ENCODE data around the gene IL34.
"Not testable (repeated sequence)": the region's sequence is repeated elsewhere in the genome, so short reads cannot be mapped to it uniquely, and the experiment has no call there.

Gene IL34

DNA sequence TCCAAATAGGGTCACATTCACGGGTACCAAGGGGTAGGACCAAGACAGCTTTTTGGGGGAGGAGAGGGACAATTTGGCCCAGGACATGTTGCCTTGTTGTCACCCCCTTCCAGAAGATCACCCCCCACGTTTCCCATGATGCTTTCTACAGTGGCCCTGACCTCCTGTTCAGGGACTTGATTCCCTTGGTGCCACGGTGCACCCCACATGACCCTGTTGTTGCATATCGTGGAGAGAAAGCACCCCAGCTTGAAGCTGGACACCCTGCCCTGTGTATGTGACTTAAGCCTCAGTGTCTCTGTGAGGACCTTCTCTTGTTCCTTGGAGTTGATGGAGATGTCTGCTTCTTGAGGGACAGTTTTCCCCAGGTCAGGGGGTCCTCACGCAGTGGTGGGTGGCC, 12.6 kb downstream of the IL34 start:
- no peak for DNase-seq (ENCODE audit: low read depth)

DNA sequence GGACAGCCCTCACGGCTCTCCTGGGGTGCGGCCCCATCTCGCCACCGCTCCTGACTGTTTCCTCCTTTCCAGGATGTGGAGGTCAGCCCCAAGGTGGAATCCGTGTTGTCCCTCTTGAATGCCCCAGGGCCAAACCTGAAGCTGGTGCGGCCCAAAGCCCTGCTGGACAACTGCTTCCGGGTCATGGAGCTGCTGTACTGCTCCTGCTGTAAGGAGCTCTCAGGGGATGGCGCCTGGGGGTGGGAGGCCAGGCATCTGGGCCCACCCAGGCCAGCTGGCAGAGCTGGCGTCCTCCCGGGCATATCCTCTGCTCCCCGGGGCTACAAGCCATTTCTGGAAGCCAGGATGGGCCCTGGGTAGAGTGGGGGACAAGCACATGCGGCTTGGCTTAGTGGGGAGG, 13.2 kb downstream of the IL34 start:
- DNase-seq (ENCODE audit: low read depth): no peak

DNA sequence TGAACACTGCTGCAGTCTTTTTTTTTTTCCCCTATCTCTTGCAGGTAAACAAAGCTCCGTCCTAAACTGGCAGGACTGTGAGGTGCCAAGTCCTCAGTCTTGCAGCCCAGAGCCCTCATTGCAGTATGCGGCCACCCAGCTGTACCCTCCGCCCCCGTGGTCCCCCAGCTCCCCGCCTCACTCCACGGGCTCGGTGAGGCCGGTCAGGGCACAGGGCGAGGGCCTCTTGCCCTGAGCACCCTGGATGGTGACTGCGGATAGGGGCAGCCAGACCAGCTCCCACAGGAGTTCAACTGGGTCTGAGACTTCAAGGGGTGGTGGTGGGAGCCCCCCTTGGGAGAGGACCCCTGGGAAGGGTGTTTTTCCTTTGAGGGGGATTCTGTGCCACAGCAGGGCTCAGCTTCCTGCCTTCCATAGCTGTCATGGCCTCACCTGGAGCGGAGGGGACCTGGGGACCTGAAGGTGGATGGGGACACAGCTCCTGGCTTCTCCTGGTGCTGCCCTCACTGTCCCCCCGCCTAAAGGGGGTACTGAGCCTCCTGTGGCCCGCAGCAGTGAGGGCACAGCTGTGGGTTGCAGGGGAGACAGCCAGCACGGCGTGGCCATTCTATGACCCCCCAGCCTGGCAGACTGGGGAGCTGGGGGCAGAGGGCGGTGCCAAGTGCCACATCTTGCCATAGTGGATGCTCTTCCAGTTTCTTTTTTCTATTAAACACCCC, 13.8 kb downstream of the IL34 start:
- DNase-seq (ENCODE audit: low read depth): no peak

DNA sequence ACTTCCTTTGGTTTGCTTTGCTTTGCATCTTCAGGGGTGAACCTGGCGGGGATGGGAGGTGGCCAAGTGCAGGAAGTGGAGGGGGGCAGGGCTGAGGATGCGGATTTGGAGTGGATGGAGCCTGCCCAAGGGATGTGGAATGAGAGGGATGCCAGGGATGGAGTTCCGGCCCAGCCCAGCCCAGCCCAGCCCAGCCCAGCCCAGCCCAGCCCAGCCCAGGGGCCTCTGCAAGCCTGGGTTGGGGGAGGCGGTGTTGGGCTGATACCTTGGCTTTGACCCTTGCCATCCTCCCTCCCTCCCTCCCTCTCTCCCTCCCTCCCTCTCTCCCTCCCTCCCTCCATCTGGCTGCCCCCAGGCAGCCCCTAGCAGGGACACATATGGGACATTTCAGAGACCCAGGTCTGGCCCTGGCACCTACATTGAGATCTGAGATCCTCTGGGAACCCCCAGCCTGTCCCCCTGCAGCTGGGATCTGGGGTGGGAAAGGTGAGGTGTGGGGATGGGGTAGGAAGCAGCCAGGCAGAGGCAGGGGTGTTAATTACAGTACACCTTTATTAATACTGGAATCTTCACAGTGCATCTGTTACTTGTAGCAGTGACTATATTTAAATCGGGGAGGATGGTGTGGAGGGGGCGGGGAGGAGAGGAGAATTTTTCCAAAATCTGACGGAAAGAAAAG, 14.5 kb downstream of the IL34 start:
- DNase-seq (ENCODE audit: low read depth): no peak

DNA sequence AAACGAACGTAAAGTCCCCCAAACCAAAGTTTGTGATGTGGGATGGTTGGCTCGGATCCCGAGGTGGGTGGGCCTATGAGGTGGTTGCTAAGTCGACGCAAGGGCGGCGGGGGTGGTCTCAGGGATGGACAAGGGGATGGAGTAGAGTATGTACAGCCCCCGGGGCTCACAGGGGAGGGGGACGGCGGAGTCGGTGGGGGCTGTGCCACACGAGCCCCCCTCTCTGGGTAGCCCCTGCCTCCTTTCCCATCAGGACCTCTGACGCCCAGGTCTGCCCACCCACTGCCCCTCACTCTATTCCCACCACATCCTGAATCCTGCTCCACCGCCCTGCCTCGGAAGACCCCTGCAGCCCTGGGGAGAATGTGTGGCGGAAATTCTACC, 15.2 kb downstream of the IL34 start:
- DNase-seq (ENCODE audit: low read depth): no peak

DNA sequence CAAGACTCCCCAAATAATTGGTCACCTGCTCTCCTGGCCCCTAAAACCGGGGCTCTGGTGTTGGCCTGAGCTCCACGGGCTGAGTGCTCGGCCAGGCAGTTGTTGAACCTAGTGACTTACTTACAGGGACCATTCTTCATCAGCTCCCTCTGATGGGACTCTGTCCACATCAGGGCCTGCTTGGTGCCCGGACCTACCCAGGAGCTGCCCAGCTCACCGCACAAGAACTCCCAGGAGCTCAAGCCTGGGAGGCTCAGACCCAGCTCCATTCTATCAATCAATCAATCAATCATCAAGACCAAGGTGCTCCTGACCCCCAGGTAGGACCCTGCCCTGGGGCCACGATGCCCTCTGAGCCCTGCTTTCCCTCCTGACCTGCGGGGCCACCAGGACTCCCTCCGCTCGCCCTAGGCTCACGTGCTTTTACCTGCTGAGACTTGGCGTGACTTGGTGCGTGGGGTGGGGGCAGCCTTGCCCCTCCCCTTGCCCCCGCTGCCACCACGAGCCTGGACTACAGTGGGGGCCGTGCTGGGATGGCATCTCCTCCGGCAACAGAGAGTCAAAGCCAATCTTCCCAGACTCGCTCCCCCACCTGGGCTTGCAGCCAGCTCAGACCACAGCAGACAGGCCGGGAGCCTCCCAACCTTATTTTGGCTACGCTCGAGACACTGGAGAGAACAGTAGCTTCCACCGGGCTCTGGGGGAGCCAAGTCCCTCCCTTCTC, 15.7 kb downstream of the IL34 start:
- DNase-seq (ENCODE audit: low read depth): no peak

DNA sequence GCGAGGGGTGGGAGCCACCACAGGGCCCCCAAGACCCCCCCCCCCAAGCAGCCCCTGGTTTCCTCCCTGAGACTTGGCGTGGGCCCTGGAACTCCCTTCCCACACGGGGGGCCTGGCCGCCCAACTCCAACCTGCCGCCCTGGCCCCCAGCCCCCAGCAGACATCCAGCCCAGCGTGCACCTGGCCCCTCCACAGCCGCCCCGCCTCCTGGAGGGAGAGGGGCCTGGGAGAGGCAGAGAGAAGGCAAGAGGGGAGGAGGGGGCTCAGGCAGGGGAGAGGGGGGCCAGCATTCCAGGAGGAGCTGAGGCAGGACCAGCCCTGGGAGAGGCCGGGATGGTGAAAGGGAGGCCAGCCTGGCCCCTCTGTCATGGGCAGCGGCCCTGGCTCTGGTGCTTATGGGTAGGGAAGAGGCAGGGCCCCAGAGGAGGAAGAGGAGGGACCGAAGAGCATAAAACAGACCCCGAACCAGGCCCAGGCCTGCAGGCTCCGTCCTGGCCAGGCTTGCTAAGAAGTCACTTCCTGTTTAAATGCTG, 16.7 kb downstream of the IL34 start:
- DNase-seq (ENCODE audit: low read depth): no peak

DNA sequence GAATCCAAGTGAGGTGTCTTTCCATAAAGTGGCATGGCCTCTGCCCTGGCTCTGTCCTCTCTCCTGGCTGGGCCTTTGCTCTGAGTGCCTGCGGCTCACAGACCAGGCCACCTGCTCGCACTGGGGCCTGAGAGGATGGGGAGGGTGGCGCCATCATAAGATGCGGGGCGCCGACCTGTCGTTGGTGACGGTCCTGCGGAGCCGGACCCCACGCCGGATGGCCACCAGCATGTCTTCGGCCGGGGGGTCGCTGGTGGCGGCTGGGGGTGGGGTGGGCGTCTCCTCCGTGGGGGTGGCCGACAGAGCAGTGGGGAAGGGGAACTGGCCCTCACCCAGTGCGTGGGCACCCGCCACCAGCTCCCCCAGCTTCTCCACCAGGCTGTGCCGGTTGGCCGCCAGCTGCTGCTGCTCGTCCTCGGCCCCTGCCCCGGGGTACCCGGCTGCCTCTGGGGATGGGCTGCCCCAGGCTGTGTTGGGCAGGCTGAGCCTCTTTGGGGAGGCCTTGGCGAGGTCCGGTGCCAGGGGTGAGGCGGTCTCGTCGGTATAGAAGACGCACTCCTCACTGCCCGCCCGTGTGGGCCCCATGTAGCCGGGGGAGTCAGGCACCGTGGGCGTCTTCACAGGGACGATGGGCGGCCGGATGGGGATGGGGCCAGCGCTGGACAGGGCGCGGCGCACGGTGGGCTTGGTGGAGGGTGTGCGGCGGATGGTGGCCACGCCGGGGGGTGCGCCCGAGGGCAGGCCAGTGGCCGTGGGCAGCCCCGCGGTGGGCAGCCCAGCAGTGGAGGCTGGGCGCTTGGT, 17.4 kb downstream of the IL34 start:
- DNase-seq (ENCODE audit: low read depth): no peak

DNA sequence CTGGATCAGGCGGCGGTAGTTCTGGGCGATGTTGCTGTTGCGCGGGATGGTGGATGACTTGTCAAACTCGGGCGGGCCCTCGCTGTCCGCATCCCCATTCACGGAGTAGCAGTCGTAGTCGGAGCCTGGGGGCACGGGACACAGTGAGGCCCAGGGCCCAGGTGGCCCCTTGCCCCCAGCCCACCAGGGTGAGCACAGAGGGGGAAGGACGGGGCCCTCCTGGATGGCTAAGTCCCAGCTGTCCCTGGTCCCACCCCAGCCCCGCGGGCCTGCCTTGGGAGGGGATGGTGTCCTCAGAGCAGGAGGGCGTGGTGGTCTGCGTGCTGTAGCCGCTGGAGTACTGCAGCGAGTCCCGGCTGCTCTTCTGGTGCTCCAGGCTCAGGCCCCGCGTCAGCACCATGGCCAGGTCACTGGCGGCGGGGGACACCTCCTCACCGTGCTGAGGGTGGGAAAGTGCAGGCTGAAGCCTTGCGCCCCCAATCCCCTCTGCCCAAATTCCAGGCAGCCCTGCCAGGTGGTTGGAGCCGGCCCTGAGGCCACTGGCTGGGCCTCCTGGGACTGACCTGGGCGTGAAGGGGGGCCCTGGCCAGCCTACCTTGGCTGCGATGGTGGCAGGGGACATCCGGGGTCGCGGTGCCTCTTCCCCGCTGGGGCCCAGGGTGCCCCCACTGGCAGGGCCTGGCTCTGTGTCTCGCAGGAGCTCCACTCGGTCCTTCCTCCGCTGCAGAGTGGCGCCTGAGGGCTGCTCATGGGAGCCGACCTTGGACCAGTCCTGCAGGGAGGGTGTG, 18.2 kb downstream of the IL34 start:
- no peak for DNase-seq (ENCODE audit: low read depth)

DNA sequence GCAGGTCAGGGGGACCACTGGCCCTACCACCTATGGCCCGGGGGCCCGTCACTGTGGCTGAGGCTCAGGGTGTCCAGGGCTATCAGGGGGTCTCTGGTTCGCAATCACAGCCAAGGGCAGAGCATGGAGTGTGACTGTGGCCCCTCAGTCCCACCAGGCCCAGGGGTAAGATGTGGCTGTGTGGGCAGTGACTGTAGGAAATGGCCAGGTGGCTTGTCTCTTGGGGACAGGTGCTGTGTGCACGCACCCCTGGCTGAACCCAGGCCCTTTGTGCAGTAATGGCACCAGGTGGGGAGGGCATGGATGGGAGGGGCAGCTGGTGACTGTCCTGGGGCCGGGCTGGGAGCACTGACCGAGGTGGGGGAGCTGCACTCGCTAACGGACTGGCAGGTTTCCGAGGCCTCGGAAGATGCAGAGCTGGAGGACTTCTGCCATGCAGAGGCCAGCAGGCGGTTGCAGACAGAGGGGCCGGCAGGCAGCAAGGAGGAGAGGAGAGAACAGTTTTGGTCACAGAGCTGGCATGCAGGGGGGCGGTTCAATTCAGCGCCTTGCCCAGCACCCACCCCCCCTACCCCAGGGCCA, 18.8 kb downstream of the IL34 start:
- no peak for DNase-seq (ENCODE audit: low read depth)

DNA sequence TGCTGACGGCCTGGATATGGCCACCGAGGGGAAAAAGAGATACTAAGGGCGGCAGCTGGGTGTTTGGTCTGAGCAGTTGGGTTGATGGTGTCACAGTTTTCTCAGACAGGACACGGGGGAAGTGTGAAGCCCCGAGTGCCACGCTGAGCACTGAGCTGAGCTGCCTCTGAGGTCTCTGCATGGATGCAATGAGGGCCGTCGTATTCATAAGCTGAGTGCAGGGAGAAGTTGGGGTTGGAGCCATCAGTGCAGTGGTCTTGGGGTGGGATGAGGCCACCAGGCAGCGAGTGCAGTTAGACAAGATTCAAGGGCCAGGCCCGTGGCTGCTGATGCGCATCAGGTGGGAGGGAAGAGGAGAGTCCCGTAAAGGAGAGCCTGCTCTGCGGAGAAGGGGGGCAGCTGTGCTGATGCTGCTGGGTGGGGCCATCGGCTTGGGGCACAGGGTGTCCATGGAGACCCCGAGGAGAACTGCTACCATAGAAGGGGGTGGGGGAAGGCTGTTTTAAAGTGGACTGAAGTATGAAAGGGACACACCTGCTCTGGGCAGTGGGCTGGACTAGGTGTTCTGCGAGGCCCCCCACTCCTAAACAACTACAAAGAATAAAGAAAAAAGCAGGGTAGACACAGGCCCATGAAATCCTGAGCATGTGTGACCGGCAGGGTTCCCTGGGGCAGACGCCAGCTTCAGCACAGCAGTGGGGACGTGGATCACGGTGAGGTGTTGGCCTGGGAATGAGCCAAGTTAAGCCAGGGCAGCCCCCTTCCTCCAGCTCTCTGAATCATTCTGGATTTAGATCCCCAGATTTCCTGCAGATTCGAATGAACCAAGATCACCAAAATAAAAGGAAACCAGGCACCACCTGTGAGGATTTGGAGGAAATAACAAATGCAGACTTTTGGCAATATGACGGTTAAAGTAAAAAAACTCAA, 19.7 kb downstream of the IL34 start:
- no peak for DNase-seq (ENCODE audit: low read depth)

DNA sequence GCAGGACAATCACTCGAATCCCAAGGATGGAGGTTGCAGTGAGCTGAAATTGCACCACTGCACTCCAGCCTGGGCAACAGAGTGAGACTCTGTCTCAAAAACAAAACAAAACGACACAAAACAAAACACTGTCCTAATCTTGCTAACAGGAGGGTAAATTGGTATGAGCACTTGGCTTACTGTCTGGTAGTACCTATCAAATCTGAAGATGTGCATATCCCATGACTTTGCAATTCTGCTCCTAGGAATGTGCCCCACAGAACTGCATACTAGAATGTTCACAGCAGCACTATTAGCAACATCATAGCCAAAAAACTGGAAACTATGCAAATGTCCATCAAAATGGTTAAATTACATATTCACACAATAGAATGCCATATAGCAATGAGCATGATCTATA, 23.8 kb downstream of the IL34 start:
- DNase-seq (ENCODE audit: low read depth): no peak

DNA sequence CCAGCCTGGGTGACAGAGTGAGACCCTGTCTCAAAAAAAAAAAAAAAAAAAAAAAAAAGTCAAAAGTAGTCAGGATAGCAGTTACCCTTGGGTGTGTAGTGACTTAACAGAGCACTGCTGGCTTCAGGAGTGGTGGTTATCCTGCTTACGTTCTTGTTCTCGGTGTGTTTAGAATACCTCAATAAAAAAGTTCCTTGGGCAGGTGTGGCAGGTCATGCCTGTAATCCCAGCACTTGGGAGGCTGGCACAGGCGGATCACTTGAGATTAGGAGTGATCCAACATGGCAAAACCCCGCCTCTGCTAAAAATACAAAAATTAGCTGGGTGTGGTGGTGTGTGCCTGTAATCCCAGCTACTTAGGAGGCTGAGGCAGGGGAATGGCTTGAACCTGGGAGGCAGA, 24.6 kb downstream of the IL34 start:
- DNase-seq (ENCODE audit: low read depth): not testable (repeated sequence)

DNA sequence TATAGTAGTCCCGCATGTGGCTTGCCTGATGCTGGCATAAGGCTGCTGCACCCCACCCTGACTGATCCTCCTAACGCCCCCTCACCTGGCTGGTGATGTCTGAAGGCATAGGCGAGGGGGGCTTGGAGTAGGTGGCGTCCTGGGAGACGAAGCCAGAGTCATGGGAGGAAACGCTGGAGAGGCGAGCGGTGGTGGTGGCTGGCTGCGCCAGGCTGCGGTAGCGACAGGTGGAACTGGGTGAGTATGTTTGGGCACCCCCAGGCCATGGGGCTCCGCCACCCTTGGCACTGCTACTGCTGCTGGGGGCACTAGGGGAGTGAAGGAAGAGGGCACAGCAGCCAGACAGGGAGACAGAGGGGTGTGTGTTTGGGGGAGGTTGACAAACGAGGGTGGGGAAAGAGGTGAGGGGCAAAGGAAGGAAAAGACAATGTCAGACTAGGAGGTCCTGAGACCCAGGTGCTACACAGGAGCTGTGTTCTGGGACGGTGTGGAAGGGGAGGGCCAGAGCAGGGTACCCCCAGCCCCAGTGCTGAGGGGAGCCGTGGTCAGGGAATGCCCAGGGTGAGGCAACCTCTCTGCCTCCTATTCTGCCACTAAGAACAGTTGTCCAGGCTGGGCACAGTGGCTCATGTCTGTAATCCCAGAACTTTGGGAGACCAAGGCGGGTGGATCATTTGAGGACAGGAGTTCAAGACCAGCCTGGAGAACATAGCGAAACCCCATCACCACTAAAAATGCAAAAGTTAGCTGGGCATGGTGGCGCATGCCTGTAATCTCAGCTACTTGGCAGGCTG, 28.1 kb downstream of the IL34 start:
- DNase-seq (ENCODE audit: low read depth): no peak

DNA sequence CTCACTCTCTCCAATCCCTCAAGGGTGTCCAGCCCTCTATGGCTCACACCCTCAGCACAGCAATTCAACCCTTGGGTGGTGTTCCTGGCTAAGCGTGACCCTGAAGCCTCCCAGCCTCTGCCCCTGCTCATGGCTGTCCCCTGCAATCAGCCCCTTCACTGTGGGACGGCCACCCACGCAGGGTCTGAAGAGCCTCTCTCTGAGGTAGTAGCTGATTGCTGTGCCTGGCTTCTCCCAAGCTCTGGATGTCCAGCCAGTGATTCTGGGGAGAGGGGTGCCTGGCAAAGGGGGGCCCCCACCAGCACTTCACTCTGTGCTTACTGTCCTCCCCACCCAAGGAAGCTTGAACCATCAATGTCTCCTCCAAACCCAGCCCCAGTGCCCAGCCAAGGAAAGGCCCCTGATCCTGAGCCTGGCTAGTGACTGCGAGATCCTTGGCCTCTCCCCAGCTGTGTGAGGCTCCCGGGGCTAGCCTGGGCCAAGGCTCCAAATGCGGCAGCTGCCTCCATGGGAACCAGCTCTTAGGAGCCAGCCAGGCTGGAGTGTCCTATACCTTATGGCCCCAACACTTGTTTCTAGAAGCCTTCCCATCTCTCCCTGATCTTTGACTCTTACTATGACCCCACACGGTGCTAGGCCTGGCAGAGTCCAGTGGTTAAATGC, 29.6 kb downstream of the IL34 start:
- DNase-seq (ENCODE audit: low read depth): no peak

DNA sequence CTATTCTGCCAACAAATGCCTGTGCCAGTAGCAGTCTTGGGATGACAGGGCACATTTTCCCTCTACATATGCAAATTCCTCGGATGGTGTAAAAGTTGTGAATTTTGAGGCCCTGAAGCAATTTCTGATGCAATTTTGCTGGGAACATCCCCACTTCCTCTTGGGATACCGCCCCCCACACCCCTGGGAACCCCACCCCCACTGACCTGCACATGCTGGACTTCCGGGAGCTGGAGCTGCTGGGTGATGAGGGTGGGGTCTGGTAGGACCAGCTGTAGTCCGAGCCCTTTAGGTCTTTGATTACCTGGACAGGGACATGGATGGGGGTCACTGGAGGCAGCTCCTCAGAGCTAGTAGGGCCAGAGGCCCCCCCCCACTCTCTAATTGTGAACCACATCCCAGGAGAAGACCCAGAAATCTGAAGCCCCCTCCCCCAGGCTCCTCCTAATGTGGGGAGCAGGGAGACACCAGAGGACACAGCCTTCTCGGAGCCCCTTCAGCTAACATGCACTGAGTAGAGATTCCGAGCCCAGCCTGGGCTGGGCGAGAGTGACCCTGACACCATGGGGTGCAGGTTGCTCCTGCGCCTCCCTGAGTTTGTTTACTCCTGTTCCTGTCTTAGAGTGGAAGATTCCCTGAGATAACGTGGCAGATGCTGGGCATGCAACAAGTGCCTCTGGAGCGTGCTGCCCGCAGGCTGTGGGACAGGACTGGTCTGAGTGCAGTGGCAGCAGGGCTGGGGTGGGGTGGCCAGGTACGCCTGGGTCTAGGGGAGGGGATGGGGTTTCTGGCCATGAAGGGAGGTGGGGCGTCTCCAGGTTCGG, 30.5 kb downstream of the IL34 start:
- DNase-seq (ENCODE audit: low read depth): no peak

DNA sequence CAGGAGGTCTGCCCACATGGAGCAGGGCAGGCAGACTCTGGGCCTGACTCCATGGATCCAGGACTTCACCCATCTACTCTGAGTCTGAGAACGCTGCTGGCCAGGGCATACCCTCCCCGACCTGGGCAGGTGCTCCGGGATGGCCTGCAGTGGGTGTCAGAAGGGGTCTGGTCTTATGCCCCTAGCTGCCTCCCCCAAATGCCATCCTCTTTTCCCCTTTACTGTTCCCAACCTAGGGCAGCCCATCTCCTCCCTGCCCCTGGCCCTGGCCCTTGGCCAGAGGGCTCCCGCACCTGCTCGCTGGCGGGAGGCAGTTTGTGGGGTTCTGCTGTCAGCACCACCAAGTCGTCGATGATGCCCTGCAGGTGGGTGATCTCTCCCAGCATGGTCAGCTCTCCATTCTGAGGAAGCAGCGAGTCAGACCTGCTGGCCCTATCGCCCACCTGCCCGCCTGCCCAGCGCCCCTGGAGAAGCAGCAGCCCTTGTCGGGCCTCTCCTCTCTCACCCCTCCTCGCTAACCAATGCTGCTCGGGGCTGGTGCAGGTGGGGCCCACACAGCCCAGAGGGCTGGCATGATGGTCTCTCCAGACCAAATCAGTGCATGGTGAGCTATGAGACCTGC, 31.3 kb downstream of the IL34 start:
- no peak for DNase-seq (ENCODE audit: low read depth)

Measured in stimulated activated CD8-positive, alpha-beta memory T cell treated with anti-CD3 and anti-CD28 coated beads, Interleukin-7, amount 100 ng/mL, for 24 hours (primary cell).